Esophagus squamous epithelium (tissue), 5 donors: ENCODE measurements around the gene CTNNA2. TPM values are rescaled to one million over a fixed set of nuclear protein-coding genes. Genes with fewer than 3 reads are reported as not detected.

Experiments used
- DNase-seq: peaks from one replicate; lab custom pipeline; 2025; lab: John Stamatoyannopoulos, UW
- H3K27ac ChIP-seq, 4 donors: fragments of 200-600 bp; sonication (generic); one replicate each; pipeline ENCODE4 v1.5.1; 2016 to 2019; ENCODE audit warnings: mild to moderate bottlenecking in 1 of 4
- H3K27me3 ChIP-seq, 4 donors: fragments of 200-600 bp; sonication (generic); 1 replicate in 3 of 4; 2 replicates in 1 of 4; pipeline versions ENCODE4 v1.5.1 to v1.6.0; 2017 to 2021; ENCODE audit warnings: antibody characterized with exemption in 1 of 4
- H3K36me3 ChIP-seq, 3 donors: fragments of 200-600 bp; sonication (generic); one replicate each; pipeline ENCODE4 v1.5.1; 2016 to 2019
- H3K4me1 ChIP-seq, 3 donors: fragments of 200-600 bp; sonication (generic); one replicate each; pipeline ENCODE4 v1.5.1; 2017 to 2019
- H3K4me3 ChIP-seq, 4 donors: fragments of 200-600 bp; sonication (generic); 1 replicate in 3 of 4; 2 replicates in 1 of 4; pipeline ENCODE4 v1.5.1; 2016 to 2019; ENCODE audit warnings: mild to moderate bottlenecking in 2 of 4, moderate library complexity in 1 of 4
- H3K9me3 ChIP-seq, 3 donors: fragments of 200-600 bp; sonication (generic); one replicate each; pipeline ENCODE4 v1.5.1; 2016 to 2019
- CTCF ChIP-seq, 6 experiments: fragments of 450-650 bp in 4 of 6; fragments of 200-600 bp in 2 of 6; sonication (generic) in 2 of 6; IDR thresholded peaks; one replicate each; pipeline ENCODE4 v1.5.1; 2016 to 2019; ENCODE audit warnings: antibody characterized with exemption in 6 of 6, mild to moderate bottlenecking in 4 of 6, moderate library complexity in 4 of 6
- POLR2A ChIP-seq, 4 donors: fragments of 450-650 bp; IDR thresholded peaks; one replicate each; pipeline ENCODE4 v1.6.1; 2017; ENCODE audit warnings: antibody characterized with exemption in 4 of 4, mild to moderate bottlenecking in 4 of 4, moderate library complexity in 3 of 4
- WGBS, 2 donors: methylation state at CpG; one replicate each; pipeline ENCODE4 v1.1.5; 2018; 5-methylcytosine and 5-hydroxymethylcytosine counted together
- intact Hi-C: fragments of 100-400 bp; cut with DNase I; formaldehyde crosslinking; loops from one replicate; pipeline ENCODE4 v1.15.0; 2022
- total RNA-seq, 4 donors: library from RNA; depleted of rRNA; stranded (reverse); fragments of >200 nt; gene quantifications; one replicate each; pipeline ENCODE4 v1.1.0, GENCODE V29; 2016
- donor health status: DM: yes; HTN: yes; CAD: no.

CTNNA2 gene
- total RNA-seq, 4 donors from 2014 or later, result not detected

GRCh38 chr2:80592106-80592505 is 1079.3 kb downstream of the CTNNA2 start:
- no peak for DNase-seq
- Histone ChIP-seq H3K27me3 (no peaks in the 10 kb centered on the region), H3K27ac (no peak overlapping the region), H3K36me3 (no peaks in the 10 kb centered on the region), H3K9me3 (no peaks in the 10 kb centered on the region), H3K4me3 (no peak overlapping the region), H3K4me1 (no peaks in the 10 kb centered on the region)
- TF ChIP-seq CTCF (IDR thresholded peaks at IDR 0.05), result no peak
- no peak for TF ChIP-seq POLR2A (IDR thresholded peaks at IDR 0.05)
- intact Hi-C loops, result no loop called here
- 58 to 61% methylated on average over 2 of the region's 2 CpGs for WGBS, 2 donors

- no peaks in the 10 kb centered on the region for H3K36me3 ChIP-seq
- TF ChIP-seq POLR2A (IDR thresholded peaks at IDR 0.05), result no peak
- no peak for TF ChIP-seq CTCF (IDR thresholded peaks at IDR 0.05)
- no peak overlapping the region for H3K4me3 ChIP-seq
- intact Hi-C loops, result no loop called here
- H3K9me3 ChIP-seq, result no peaks in the 10 kb centered on the region
- H3K4me1 ChIP-seq, result no peaks in the 10 kb centered on the region
- no peak for DNase-seq
- no peak overlapping the region for H3K27ac ChIP-seq
- H3K27me3 ChIP-seq, result no peaks in the 10 kb centered on the region
These were observed 1097.3 kb downstream of the CTNNA2 start for GRCh38 chr2:80610108-80610507.

- intact Hi-C loops, result no loop called here
- 18 to 28% methylated on average over 3 of the region's 3 CpGs for WGBS, 2 donors
- no peak overlapping the region for H3K4me3 ChIP-seq
- H3K9me3 ChIP-seq, result no peaks in the 10 kb centered on the region
- H3K27me3 ChIP-seq, result no peaks in the 10 kb centered on the region
- no peaks in the 10 kb centered on the region for H3K36me3 ChIP-seq
- no peaks in the 10 kb centered on the region for H3K4me1 ChIP-seq
- no peak for DNase-seq
- TF ChIP-seq CTCF (IDR thresholded peaks at IDR 0.05) (no peak), POLR2A (IDR thresholded peaks at IDR 0.05) (no peak)
- H3K27ac ChIP-seq, result no peak overlapping the region
These were observed 1108.8 kb downstream of the CTNNA2 start for GRCh38 chr2:80621656-80622055.

GRCh38 chr2:80624062-80624461 is 1111.2 kb downstream of the CTNNA2 start:
- Histone ChIP-seq H3K4me1 (no peaks in the 10 kb centered on the region), H3K27me3 (no peaks in the 10 kb centered on the region), H3K9me3 (no peaks in the 10 kb centered on the region), H3K36me3 (no peaks in the 10 kb centered on the region), H3K27ac (no peak overlapping the region), H3K4me3 (no peak overlapping the region)
- no peak for DNase-seq
- TF ChIP-seq CTCF (IDR thresholded peaks at IDR 0.05), result no peak
- TF ChIP-seq POLR2A (IDR thresholded peaks at IDR 0.05), result no peak
- intact Hi-C loops, result no loop called here
- WGBS, 2 donors, result 36% methylated on average over 3 of the region's 3 CpGs

GRCh38 chr2:80634590-80634989 is 1121.7 kb downstream of the CTNNA2 start:
- intact Hi-C loops, result no loop called here
- 56 to 60% methylated on average over 4 of the region's 4 CpGs for WGBS, 2 donors
- Histone ChIP-seq H3K27ac (no peak overlapping the region), H3K27me3 (no peaks in the 10 kb centered on the region), H3K4me1 (no peaks in the 10 kb centered on the region), H3K9me3 (peaks cover 0 to 5% (median 0%) of the 10 kb centered on the region in 3 donors), H3K36me3 (no peaks in the 10 kb centered on the region), H3K4me3 (no peak overlapping the region)
- no peak for DNase-seq
- TF ChIP-seq CTCF (IDR thresholded peaks at IDR 0.05) (no peak), POLR2A (IDR thresholded peaks at IDR 0.05) (no peak)
